HEK293 (cell line): ENCODE measurements around the gene CLDN6.

ENCODE experiments used
- BCL11B ChIP-seq: fragments of 450-650 bp; formaldehyde crosslinking; IDR thresholded peaks from 2 replicates; pipeline ENCODE4 v1.5.1; 2016; ENCODE audit warnings: low read depth, missing biosample characterization, missing genetic modification characterization
- GFI1B ChIP-seq: fragments of 450-650 bp; formaldehyde crosslinking; IDR thresholded peaks from 2 replicates; pipeline ENCODE4 v1.5.1; 2016; ENCODE audit warnings: missing biosample characterization, missing genetic modification characterization
- HOXA7 ChIP-seq: sonication (generic); formaldehyde crosslinking; IDR thresholded peaks from 2 replicates; pipeline ENCODE4 v1.8.1; 2022; ENCODE audit warnings: missing genetic modification reagents, borderline replicate concordance
- KLF7 ChIP-seq: fragments of 450-650 bp; formaldehyde crosslinking; IDR thresholded peaks from 2 replicates; pipeline ENCODE4 v1.5.1; 2016; ENCODE audit warnings: missing biosample characterization, missing genetic modification characterization, borderline replicate concordance
- KLF9 ChIP-seq: fragments of 450-650 bp; formaldehyde crosslinking; IDR thresholded peaks from 2 replicates; pipeline ENCODE4 v1.5.1; 2016; ENCODE audit warnings: missing biosample characterization, missing genetic modification characterization, low read depth
- MYNN ChIP-seq: fragments of 450-650 bp; formaldehyde crosslinking; IDR thresholded peaks from 2 replicates; pipeline ENCODE4 v1.5.1; 2016; ENCODE audit warnings: missing biosample characterization, missing genetic modification characterization, borderline replicate concordance
- SCRT2 ChIP-seq: fragments of 450-650 bp; formaldehyde crosslinking; IDR thresholded peaks from 2 replicates; pipeline ENCODE4 v1.5.1; 2016; ENCODE audit warnings: missing biosample characterization, missing genetic modification characterization
- SETDB1 ChIP-seq: IDR thresholded peaks from one replicate; pipeline ENCODE4 v1.6.1; 2017; ENCODE audit warnings: mild to moderate bottlenecking, low read length, moderate library complexity, mixed read lengths; ENCODE audit not compliant: insufficient read length
- SP3 ChIP-seq: fragments of 450-650 bp; formaldehyde crosslinking; IDR thresholded peaks from 2 replicates; pipeline ENCODE4 v1.5.1; 2016; ENCODE audit warnings: missing biosample characterization, missing genetic modification characterization
- ZIC2 ChIP-seq: fragments of 450-650 bp; formaldehyde crosslinking; IDR thresholded peaks from 2 replicates; pipeline ENCODE4 v1.5.1; 2016; ENCODE audit warnings: missing biosample characterization, missing genetic modification characterization
- ZNF121 ChIP-seq: fragments of 450-650 bp; formaldehyde crosslinking; IDR thresholded peaks from 2 replicates; pipeline ENCODE4 v1.5.1; 2016; ENCODE audit warnings: missing biosample characterization, missing genetic modification characterization
- ZNF140 ChIP-seq: fragments of 450-650 bp; formaldehyde crosslinking; IDR thresholded peaks from 2 replicates; pipeline ENCODE4 v1.5.1; 2016; ENCODE audit warnings: missing biosample characterization, missing genetic modification characterization
- ZNF174 ChIP-seq: fragments of 450-650 bp; formaldehyde crosslinking; IDR thresholded peaks from 2 replicates; pipeline ENCODE4 v1.5.0; 2017; ENCODE audit warnings: missing biosample characterization, mild to moderate bottlenecking, missing genetic modification characterization
- ZNF239 ChIP-seq: fragments of 450-650 bp; formaldehyde crosslinking; IDR thresholded peaks from 2 replicates; pipeline ENCODE4 v1.5.1; 2016; ENCODE audit warnings: missing biosample characterization, missing genetic modification characterization
- ZNF324 ChIP-seq: fragments of 450-650 bp; formaldehyde crosslinking; IDR thresholded peaks from 2 replicates; pipeline ENCODE4 v1.5.1; 2016; ENCODE audit warnings: missing biosample characterization, missing genetic modification characterization
- ZNF37A ChIP-seq: fragments of 450-650 bp; IDR thresholded peaks from 2 replicates; pipeline ENCODE4 v1.5.1; 2018; ENCODE audit warnings: missing biosample characterization, missing genetic modification characterization
- ZNF510 ChIP-seq: fragments of 450-650 bp; formaldehyde crosslinking; IDR thresholded peaks from 2 replicates; pipeline ENCODE4 v1.5.1; 2018; ENCODE audit warnings: mild to moderate bottlenecking, missing genetic modification characterization, missing biosample characterization; ENCODE audit not compliant: insufficient replicate concordance
- ZNF571 ChIP-seq: fragments of 450-650 bp; formaldehyde crosslinking; IDR thresholded peaks from 2 replicates; pipeline ENCODE4 v1.5.0; 2017; ENCODE audit warnings: missing biosample characterization, missing genetic modification characterization
- ZNF600 ChIP-seq: fragments of 450-650 bp; formaldehyde crosslinking; IDR thresholded peaks from 2 replicates; pipeline ENCODE4 v1.5.1; 2016; ENCODE audit warnings: missing biosample characterization, missing genetic modification characterization
- ZNF624 ChIP-seq: fragments of 450-650 bp; formaldehyde crosslinking; IDR thresholded peaks from 2 replicates; pipeline ENCODE4 v1.5.1; 2017; ENCODE audit warnings: missing biosample characterization, missing genetic modification characterization
- ZNF654 ChIP-seq: fragments of 450-650 bp; formaldehyde crosslinking; IDR thresholded peaks from 2 replicates; pipeline ENCODE4 v1.5.1; 2016; ENCODE audit warnings: low read depth, missing biosample characterization, missing genetic modification characterization
- ZNF660 ChIP-seq: fragments of 450-650 bp; IDR thresholded peaks from 2 replicates; pipeline ENCODE4 v1.5.1; 2018; ENCODE audit warnings: missing biosample characterization, mild to moderate bottlenecking, missing genetic modification characterization
- ZNF677 ChIP-seq: fragments of 450-650 bp; IDR thresholded peaks from 2 replicates; pipeline ENCODE4 v1.5.0; 2018; ENCODE audit warnings: missing biosample characterization, mild to moderate bottlenecking, missing genetic modification characterization, moderate library complexity
- ZNF707 ChIP-seq: fragments of 450-650 bp; formaldehyde crosslinking; IDR thresholded peaks from 2 replicates; pipeline ENCODE4 v1.5.1; 2016; ENCODE audit warnings: missing biosample characterization, missing genetic modification characterization
- ZNF768 ChIP-seq: fragments of 450-650 bp; formaldehyde crosslinking; IDR thresholded peaks from 2 replicates; pipeline ENCODE4 v1.5.1; 2018; ENCODE audit warnings: missing biosample characterization, mild to moderate bottlenecking, missing genetic modification characterization
- ZNF776 ChIP-seq: fragments of 450-650 bp; formaldehyde crosslinking; IDR thresholded peaks from 2 replicates; pipeline ENCODE4 v1.5.0; 2017; ENCODE audit warnings: missing biosample characterization, missing genetic modification characterization, borderline replicate concordance
- TF ChIP-seq, protein P1 (sequence below): fragments of 450-650 bp; formaldehyde crosslinking; IDR thresholded peaks from 2 replicates; pipeline ENCODE4 v1.5.1; 2016; ENCODE audit warnings: missing biosample characterization, missing genetic modification characterization, low read depth
- TF ChIP-seq, protein P2 (sequence below): fragments of 450-650 bp; formaldehyde crosslinking; IDR thresholded peaks from 2 replicates; pipeline ENCODE4 v1.5.1; 2016; ENCODE audit warnings: missing biosample characterization, missing genetic modification characterization
- TF ChIP-seq, protein P3 (sequence below): fragments of 450-650 bp; formaldehyde crosslinking; IDR thresholded peaks from 2 replicates; pipeline ENCODE4 v1.5.1; 2016; ENCODE audit warnings: missing biosample characterization, missing genetic modification characterization
- TF ChIP-seq, protein P4 (sequence below): fragments of 450-650 bp; formaldehyde crosslinking; IDR thresholded peaks from 2 replicates; pipeline ENCODE4 v1.5.1; 2017; ENCODE audit warnings: missing biosample characterization, missing genetic modification characterization
- TF ChIP-seq, protein P5 (sequence below): fragments of 450-650 bp; formaldehyde crosslinking; IDR thresholded peaks from 2 replicates; pipeline ENCODE4 v1.5.1; 2016; ENCODE audit warnings: missing biosample characterization, missing genetic modification characterization

The CLDN6 gene

DNA sequence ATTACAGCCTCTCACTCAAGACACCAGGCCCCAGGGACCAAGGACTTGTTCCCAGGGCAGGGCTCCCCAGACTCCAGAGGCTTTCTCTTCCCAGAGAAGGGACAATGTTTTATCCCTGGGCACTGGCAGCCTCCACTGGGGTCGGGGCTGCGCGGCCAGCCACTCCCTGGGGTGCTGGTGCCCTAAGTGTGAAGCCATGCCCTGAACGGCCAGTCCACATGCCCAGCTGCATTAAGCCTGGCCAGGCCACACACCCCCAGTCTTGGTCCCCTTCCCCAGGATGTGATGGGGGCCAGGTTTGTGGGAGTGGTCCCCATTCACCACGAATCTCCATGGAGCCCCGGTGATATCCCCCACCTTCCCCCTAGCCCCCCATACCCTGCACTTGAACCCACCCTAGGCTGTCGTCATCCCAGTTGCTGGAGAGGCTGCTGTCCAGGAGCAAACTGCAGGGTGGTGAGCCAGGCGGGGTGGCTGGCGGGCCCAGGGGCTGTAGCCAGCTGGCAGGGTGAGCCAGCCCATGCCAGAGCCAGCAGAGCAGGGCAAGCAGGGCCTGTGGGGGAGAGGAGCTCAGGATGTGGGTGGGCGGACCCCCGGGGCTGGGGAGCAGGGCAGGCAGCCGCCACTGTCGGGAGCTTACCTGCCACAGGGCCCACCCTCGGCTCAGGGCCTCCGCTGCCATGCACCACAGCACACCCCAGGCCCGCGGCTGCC, 44.2 kb downstream of the CLDN6 start (continued):
- no peak for TF ChIP-seq SCRT2 (tag by site-specific recombination)
- TF ChIP-seq ZNF571 (tag by site-specific recombination) = no peak
- TF ChIP-seq BCL11B (tag by site-specific recombination) = 0 out of 2 replicates have a peak, but pooled peaks have one; percentile 25
- peak; percentile 72 for TF ChIP-seq ZIC2
- TF ChIP-seq ZNF510 = no peak
- no peak for TF ChIP-seq ZNF624
- no peak for TF ChIP-seq ZNF37A (tag by site-specific recombination)
- no peak for TF ChIP-seq SP3 (tag by site-specific recombination)
- no peak for TF ChIP-seq ZNF121 (tag by site-specific recombination)
- TF ChIP-seq KLF9 (tag by site-specific recombination) = no peak
- TF ChIP-seq, protein P1, sequence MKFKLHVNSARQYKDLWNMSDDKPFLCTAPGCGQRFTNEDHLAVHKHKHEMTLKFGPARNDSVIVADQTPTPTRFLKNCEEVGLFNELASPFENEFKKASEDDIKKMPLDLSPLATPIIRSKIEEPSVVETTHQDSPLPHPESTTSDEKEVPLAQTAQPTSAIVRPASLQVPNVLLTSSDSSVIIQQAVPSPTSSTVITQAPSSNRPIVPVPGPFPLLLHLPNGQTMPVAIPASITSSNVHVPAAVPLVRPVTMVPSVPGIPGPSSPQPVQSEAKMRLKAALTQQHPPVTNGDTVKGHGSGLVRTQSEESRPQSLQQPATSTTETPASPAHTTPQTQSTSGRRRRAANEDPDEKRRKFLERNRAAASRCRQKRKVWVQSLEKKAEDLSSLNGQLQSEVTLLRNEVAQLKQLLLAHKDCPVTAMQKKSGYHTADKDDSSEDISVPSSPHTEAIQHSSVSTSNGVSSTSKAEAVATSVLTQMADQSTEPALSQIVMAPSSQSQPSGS = no peak
- no peak for TF ChIP-seq ZNF324 (tag by site-specific recombination)
- no peak for TF ChIP-seq GFI1B (tag by site-specific recombination)
- no peak for TF ChIP-seq SETDB1
- no peak for TF ChIP-seq ZNF707 (tag by site-specific recombination)
- TF ChIP-seq ZNF654 (tag by site-specific recombination) = no peak
- TF ChIP-seq KLF7 (tag by site-specific recombination) = no peak
- TF ChIP-seq ZNF140 (tag by site-specific recombination) = no peak
- TF ChIP-seq, protein P2, sequence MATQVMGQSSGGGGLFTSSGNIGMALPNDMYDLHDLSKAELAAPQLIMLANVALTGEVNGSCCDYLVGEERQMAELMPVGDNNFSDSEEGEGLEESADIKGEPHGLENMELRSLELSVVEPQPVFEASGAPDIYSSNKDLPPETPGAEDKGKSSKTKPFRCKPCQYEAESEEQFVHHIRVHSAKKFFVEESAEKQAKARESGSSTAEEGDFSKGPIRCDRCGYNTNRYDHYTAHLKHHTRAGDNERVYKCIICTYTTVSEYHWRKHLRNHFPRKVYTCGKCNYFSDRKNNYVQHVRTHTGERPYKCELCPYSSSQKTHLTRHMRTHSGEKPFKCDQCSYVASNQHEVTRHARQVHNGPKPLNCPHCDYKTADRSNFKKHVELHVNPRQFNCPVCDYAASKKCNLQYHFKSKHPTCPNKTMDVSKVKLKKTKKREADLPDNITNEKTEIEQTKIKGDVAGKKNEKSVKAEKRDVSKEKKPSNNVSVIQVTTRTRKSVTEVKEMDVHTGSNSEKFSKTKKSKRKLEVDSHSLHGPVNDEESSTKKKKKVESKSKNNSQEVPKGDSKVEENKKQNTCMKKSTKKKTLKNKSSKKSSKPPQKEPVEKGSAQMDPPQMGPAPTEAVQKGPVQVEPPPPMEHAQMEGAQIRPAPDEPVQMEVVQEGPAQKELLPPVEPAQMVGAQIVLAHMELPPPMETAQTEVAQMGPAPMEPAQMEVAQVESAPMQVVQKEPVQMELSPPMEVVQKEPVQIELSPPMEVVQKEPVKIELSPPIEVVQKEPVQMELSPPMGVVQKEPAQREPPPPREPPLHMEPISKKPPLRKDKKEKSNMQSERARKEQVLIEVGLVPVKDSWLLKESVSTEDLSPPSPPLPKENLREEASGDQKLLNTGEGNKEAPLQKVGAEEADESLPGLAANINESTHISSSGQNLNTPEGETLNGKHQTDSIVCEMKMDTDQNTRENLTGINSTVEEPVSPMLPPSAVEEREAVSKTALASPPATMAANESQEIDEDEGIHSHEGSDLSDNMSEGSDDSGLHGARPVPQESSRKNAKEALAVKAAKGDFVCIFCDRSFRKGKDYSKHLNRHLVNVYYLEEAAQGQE = no peak; the same call in 1 of the 2 replicates
- TF ChIP-seq, protein P3, sequence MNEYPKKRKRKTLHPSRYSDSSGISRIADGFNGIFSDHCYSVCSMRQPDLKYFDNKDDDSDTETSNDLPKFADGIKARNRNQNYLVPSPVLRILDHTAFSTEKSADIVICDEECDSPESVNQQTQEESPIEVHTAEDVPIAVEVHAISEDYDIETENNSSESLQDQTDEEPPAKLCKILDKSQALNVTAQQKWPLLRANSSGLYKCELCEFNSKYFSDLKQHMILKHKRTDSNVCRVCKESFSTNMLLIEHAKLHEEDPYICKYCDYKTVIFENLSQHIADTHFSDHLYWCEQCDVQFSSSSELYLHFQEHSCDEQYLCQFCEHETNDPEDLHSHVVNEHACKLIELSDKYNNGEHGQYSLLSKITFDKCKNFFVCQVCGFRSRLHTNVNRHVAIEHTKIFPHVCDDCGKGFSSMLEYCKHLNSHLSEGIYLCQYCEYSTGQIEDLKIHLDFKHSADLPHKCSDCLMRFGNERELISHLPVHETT = no peak
- TF ChIP-seq, protein P4, sequence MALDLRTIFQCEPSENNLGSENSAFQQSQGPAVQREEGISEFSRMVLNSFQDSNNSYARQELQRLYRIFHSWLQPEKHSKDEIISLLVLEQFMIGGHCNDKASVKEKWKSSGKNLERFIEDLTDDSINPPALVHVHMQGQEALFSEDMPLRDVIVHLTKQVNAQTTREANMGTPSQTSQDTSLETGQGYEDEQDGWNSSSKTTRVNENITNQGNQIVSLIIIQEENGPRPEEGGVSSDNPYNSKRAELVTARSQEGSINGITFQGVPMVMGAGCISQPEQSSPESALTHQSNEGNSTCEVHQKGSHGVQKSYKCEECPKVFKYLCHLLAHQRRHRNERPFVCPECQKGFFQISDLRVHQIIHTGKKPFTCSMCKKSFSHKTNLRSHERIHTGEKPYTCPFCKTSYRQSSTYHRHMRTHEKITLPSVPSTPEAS (tag by site-specific recombination) = no peak
- no peak for TF ChIP-seq ZNF677 (tag by site-specific recombination)
- 0 out of 2 replicates have a peak, but pooled peaks have one; percentile 29 for TF ChIP-seq ZNF600 (tag by site-specific recombination)
- no peak for TF ChIP-seq HOXA7
- TF ChIP-seq ZNF239 (tag by site-specific recombination) = no peak
- no peak for TF ChIP-seq MYNN (tag by site-specific recombination)
- no peak for TF ChIP-seq ZNF660 (tag by site-specific recombination)
- TF ChIP-seq, protein P5, sequence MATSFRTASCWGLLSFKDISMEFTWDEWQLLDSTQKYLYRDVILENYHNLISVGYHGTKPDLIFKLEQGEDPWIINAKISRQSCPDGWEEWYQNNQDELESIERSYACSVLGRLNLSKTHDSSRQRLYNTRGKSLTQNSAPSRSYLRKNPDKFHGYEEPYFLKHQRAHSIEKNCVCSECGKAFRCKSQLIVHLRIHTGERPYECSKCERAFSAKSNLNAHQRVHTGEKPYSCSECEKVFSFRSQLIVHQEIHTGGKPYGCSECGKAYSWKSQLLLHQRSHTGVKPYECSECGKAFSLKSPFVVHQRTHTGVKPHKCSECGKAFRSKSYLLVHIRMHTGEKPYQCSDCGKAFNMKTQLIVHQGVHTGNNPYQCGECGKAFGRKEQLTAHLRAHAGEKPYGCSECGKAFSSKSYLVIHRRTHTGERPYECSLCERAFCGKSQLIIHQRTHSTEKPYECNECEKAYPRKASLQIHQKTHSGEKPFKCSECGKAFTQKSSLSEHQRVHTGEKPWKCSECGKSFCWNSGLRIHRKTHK (tag by site-specific recombination) = no peak
- no peak for TF ChIP-seq ZNF776 (tag by site-specific recombination)
- no peak for TF ChIP-seq ZNF768 (tag by site-specific recombination)
- no peak for TF ChIP-seq ZNF174
